ENCODE results near the gene ABCA9. TPM values are rescaled to one million over a fixed set of nuclear protein-coding genes. Genes with fewer than 3 reads are reported as not detected.

Gene ABCA9
- total and polyA plus RNA-seq, 9 of the 15 experiments (the other 6 are each of a cell fraction or from before 2014, with no cell fraction given): 0.04 TPM; not detected in 8

- TF ChIP-seq BRF1 (IDR thresholded peaks at IDR 0.05; ENCODE audit: borderline replicate concordance, extremely low read depth, insufficient read length) (no peak), TCF3 (CRISPR knock-in tag; IDR thresholded peaks at IDR 0.05) (peak; percentile 93), CTCF (IDR thresholded peaks at IDR 0.05 in 2 of 3, conservative IDR thresholded peaks at IDR 0.05 in 1 of 3; ENCODE audit: insufficient read depth in 2 of 3, low read depth in 1 of 3, low read length in 3 of 3) (no peak), ZNF57 (CRISPR knock-in tag; IDR thresholded peaks at IDR 0.05) (no peak), BMI1 (IDR thresholded peaks at IDR 0.05; ENCODE audit: low read length) (no peak; the same call in 1 of the 2 replicates), REST (IDR thresholded peaks at IDR 0.05; ENCODE audit: borderline replicate concordance) (no peak), REST (CRISPR knock-in tag; IDR thresholded peaks at IDR 0.05; ENCODE audit: low read depth) (no peak), ZNF79 (CRISPR knock-in tag; IDR thresholded peaks at IDR 0.05; ENCODE audit: low read depth) (no peak), ZNF699 (CRISPR knock-in tag; IDR thresholded peaks at IDR 0.05; ENCODE audit: insufficient replicate concordance) (no peak), SNAPC5 (CRISPR knock-in tag; IDR thresholded peaks at IDR 0.05) (no peak), PBX2 (CRISPR knock-in tag; IDR thresholded peaks at IDR 0.05; ENCODE audit: low read depth) (no peak), PBX2 (tag; conservative IDR thresholded peaks at IDR 0.05; ENCODE audit: low read depth) (0 out of 2 replicates have a peak, but pooled peaks have one; percentile 37), TRIM28 (IDR thresholded peaks at IDR 0.05) (peak; percentile 60; the same call in 1 of the 2 replicates), DACH1 (IDR thresholded peaks at IDR 0.05; ENCODE audit: partially characterized antibody) (peak; percentile 85), ADNP (tag; IDR thresholded peaks at IDR 0.05) (no peak), SMARCE1 (IDR thresholded peaks at IDR 0.05) (peak; percentile 87)
Measured at GRCh38 chr17:69103557-69104233, 43.0 kb upstream of the ABCA9 start (continued).
